CD4-positive, alpha-beta T cell treated with Interleukin-17A for 4 hours (primary cell): Measurements from ENCODE around the gene KRTAP10-5.
"Not testable (repeated sequence)": the region's sequence is repeated elsewhere in the genome, so short reads cannot be mapped to it uniquely, and the experiment has no call there.

Experiments
- DNase-seq: peaks from one replicate; pipeline ENCODE4 v3.0.0-alpha.2; 2020; ENCODE audit warnings: mixed read lengths

Gene KRTAP10-5

DNA sequence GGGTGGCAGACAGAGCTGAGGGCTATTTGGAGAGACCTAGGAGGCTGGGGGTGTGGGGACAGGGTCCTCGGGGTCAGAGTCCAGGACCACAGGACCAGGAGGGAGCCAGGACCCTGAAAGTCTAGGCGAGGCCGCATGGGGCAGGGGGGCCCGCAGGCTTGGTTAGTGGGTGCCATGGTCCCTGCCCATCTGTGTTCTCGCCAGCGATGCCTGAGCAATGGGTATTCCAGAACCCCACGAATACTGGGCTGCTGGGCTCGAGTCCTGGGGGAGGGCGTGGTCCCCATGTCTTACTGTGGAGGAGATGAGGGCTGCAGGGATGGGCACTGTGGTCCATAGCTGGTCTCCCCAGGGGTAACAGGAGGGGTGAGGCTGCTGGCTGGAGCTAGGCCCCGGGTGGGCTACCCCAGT lies 9.9 kb upstream of the KRTAP10-5 start:
- DNase-seq, result no peak

- DNase-seq, result no peak
Observed at GRCh38 chr21:44589586-44590305, 9.3 kb upstream of the KRTAP10-5 start.

GRCh38 chr21:44589094-44589493 lies 8.7 kb upstream of the KRTAP10-5 start:
- DNase-seq, result no peak

GRCh38 chr21:44585892-44586291 lies 5.5 kb upstream of the KRTAP10-5 start:
- DNase-seq, result no peak

- DNase-seq, result peak; percentile 18
Observed at GRCh38 chr21:44583800-44584147, 3.4 kb upstream of the KRTAP10-5 start.

GRCh38 chr21:44583089-44583799 lies 2.8 kb upstream of the KRTAP10-5 start:
- DNase-seq, result no peak

DNA sequence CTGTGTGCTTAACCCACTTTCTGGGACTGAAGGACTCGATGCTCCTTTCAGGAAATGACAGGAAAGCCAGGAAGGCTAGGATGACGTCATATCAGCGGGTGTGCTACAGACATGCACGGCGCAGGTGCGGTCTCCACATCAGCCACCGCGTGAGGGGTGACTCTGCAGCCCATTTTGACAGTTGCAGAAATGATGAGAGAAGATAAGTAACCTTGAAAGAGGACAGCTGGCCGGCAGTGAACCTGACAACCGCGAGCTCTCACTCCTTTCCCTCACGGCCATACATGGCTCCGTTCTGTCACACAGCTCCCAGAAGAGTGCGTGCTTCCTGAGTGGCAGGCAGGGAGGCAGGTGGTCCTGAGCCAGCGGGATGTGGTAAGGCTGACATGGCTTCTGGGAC lies 1.7 kb upstream of the KRTAP10-5 start:
- DNase-seq, result no peak

DNA sequence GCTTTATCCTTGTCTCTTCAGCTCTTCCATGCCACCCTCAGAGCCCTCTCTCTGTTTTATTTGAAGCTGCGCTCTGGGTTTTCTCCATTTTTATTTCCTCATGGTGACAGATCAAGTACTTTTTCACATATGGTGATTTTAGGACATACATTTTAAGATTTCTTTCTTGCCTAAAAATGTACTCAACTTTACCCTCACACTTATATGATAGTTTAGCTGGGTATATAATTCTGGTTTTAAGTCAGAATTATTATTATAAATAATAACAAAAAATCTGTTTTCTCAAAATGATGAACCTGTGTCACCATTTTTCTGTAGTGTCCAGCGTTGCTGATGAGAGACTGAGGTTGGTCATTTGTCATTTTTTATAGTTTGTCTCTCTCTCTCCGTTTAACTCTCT lies 754 bp upstream of the KRTAP10-5 start:
- no peak for DNase-seq

DNA sequence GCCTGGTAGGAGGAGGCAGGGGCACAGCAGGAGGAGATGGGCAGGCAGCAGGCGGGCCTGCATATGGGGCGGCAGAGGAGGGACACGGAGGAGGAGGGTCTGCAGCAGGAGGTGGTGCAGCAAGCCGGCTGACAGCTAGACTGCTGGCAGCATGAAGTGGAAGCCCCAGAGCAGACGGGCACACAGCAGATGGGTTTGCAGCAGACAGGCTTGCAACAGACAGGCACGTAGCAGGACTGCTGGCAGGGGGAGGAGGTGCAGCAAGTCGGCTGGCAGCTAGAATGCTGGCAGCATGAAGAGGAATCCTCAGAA lies 615 bp downstream of the KRTAP10-5 start:
- DNase-seq, result no peak

DNA sequence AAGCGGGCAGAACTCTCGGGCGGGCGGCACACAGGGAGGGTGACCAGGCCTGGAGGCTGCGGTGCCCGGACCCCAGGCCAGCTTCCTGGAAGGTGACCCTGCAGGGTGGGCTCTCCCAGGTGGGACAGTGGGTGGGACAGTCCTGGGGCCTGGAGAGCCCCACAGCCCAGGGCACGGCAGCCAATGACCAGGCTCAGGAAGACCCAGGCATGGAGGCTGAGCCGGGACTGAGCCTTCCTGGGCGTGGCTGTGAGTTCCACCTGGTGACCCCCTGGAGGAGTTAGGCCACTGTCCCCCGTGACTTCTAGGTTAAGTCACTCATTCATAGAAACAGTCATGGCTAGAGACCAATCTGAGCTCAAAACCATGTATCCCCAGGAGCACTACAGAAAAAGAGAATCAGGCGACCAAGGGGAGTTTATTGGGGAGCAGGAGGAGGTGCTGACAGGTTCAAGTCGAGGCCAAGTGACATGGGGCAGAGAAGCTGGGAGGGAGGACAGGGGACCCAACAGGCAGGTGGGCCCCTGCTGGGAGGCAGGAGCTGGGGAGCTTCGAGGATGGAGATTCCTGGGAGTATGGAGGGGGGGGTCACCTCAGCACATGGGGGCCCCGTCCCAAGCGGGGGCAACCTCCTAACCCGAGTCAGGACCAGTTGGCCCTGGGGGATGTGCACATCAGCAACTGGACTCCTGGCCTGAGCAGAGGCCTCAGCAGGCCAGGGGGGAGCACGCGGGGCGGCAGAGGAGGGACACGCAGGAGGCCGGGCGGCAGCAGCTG lies 1.2 kb downstream of the KRTAP10-5 start:
- DNase-seq, result no peak

DNA sequence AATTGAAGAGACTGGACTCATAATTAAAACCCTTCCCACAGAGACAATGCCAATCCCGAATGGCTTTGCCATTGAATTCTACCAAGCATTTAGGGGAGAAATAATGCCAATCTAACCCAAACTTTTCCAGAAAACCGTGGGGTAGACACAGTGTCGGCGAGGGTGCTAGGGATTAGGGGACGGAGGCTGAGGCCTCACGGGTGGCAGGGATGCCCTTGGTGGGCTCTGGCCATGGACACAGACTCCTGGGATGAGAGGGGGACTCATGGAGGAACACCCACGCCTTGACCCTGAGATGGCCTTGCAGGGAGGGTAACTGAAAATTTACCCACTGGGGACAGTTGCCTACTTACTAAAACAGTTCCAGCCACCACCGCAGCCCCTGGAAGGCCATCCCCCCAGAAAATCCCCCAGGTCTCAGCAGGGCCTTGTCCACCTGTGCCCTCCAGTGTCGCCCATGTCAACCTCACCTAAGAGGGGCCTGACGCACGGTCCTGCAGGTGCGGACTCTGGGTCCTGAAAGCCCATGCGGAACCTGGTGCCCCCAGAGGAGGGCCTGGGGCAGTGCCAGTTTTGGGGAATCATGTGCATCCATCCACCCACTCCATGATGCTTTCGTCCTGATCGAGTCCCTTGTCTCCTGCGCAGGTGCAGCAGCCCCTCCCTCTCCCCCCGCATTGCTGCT lies 1.9 kb downstream of the KRTAP10-5 start:
- DNase-seq, result no peak

DNA sequence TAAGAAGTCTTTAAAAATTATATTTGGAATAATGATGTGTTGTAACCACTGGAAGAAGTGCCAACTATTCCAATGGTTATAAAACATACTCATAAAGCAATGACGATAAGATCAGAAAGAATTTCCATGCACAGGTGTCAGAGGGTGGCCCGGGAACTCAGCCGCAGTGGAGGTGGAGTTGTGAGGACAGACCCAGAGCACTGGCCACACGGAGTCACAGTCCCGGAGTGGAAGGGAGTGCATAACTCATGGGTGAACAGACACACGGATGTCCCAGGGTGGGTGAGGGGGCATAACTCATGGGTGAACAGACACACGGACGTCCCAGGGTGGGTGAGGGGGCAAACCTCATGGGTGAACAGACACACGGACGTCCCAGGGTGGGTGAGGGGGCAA lies 4.4 kb downstream of the KRTAP10-5 start:
- DNase-seq, result no peak

GRCh38 chr21:44575307-44576024 lies 4.9 kb downstream of the KRTAP10-5 start:
- no peak for DNase-seq

- DNase-seq, result no peak
Observed at GRCh38 chr21:44574457-44575306, 5.7 kb downstream of the KRTAP10-5 start.

GRCh38 chr21:44573630-44574456 lies 6.6 kb downstream of the KRTAP10-5 start, which contains the start of gene KRTAP10-4:
Gene KRTAP10-4 (plus strand): TSS chr21:44573729. CDS start chr21:44573759, 30 bp downstream.
- not testable (repeated sequence) for DNase-seq

GRCh38 chr21:44572959-44573583 lies 7.3 kb downstream of the KRTAP10-5 start:
- DNase-seq, result no peak

DNA sequence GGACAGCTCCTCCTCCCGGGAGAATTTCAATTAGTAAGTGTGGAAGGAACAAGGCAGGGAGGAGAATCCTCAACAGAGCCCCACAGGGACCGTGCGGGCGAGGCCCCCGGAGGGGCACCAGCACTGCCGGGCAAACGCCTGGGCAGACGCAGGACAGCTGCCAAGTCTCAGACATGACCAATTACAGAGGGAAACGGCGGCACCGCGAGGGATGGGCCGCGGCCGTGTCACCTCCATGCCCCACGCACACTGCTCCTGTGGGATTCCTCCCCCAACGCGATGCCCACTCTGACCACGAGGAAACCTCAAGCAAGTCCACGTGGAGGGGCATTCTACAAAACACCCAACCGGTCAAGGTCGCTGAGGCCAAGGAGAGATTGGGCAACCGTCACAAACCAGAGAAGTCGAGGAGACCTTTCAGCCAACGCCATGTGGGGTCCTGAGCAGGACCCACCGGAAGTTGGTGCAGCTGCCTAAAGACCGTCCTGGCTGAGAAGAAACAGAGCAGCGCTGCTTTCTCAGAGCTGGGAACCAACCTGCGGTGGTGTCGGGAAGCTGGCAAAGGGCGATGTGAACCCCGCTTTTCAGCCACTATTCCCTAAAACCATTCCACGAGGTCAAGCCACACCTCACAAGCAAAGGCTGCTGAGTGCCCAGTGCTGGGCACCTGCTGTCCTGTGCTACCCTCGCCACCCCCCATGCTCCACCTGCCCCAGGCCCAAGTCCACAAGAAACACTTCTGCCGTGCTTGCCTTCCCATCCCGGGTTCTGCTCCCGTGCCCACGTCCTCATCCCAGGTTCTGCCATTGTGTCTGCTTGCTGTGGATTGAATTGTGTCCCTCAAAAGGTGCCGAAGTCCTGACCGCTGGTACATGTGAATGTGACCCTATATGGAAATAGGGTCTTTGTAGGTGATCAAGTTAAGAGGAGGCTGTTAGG lies 8.3 kb downstream of the KRTAP10-5 start:
- DNase-seq, result no peak

GRCh38 chr21:44571296-44571695 lies 9.1 kb downstream of the KRTAP10-5 start:
- no peak for DNase-seq
